OCI-LY3 (cell line): ENCODE results near the gene SELENOW.

Experiments used
- EZH2phosphoT487 ChIP-seq: fragments of 200-600 bp; shearing (Covaris generic); IDR thresholded peaks from 2 replicates; pipeline ENCODE4 v1.6.1; 2018; ENCODE audit warnings: antibody characterized with exemption, mixed run types, low read depth
- TF ChIP-seq, protein P1 (sequence below): fragments of 200-600, 300-600 bp; sonication (generic); IDR thresholded peaks from 2 replicates; pipeline ENCODE4 v1.5.1; 2014; ENCODE audit warnings: antibody characterized with exemption, low read length, low read depth

GRCh38 chr19:47766670-47767069, 11.8 kb upstream of the SELENOW start:
- TF ChIP-seq, protein P1, sequence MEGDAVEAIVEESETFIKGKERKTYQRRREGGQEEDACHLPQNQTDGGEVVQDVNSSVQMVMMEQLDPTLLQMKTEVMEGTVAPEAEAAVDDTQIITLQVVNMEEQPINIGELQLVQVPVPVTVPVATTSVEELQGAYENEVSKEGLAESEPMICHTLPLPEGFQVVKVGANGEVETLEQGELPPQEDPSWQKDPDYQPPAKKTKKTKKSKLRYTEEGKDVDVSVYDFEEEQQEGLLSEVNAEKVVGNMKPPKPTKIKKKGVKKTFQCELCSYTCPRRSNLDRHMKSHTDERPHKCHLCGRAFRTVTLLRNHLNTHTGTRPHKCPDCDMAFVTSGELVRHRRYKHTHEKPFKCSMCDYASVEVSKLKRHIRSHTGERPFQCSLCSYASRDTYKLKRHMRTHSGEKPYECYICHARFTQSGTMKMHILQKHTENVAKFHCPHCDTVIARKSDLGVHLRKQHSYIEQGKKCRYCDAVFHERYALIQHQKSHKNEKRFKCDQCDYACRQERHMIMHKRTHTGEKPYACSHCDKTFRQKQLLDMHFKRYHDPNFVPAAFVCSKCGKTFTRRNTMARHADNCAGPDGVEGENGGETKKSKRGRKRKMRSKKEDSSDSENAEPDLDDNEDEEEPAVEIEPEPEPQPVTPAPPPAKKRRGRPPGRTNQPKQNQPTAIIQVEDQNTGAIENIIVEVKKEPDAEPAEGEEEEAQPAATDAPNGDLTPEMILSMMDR: no peak
- no peak for TF ChIP-seq EZH2phosphoT487
